ENCODE results near the gene MLX. TPM values are rescaled to one million over a fixed set of nuclear protein-coding genes. Genes with fewer than 3 reads are reported as not detected.

Gene MLX
- total and polyA plus RNA-seq, 2 of the 8 experiments (the other 6 are each of a cell fraction or from before 2014, with no cell fraction given), result 27.0 to 27.5 TPM

DNA sequence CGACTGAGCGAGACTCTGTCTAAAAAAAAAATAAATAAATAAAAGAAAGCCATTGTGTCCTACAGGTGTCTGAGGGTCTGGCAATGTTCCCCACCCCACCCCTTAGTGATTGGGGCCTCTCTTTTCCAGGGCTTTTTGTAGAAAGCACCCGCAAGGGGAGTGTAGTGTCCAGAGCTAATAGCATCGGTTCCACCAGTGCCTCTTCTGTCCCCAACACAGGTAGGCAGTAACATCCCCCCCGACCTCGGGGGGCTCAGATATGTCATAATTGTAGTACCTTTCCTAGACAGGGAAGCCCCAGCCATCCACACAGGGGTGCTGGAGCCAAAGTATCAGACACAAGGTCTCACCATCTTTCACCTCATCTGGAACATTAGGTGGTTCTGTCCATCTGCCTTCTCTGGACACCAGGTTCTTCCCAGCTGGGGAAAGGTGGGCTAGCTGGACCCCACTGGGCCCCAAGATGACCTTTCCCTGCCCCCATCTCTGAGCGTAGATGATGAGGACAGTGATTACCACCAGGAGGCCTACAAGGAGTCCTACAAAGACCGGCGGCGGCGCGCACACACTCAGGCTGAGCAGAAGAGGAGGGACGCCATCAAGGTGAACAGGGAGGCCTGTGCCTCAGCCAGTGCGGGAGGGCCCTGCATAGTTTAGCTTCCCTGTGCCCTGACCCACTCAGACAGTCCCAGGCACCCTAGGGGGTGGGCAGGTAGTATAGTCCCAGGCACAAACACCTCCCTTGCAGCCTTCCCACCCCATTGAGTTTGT is 1.6 kb downstream of the MLX start:
- peaks cover 34 to 57% (median 52%) of the 10 kb centered on the region in 4 experiments for H3K36me3 ChIP-seq (ENCODE audit: control insufficient read depth in 2 of 4, insufficient read depth in 4 of 4, low read length in 3 of 4)
- H3K79me2 ChIP-seq (ENCODE audit: control insufficient read depth in 1 of 2, insufficient read depth in 2 of 2, low read length in 2 of 2), result peaks cover 3 to 9% of the 10 kb centered on the region in 2 experiments; a peak in 3 of 4 replicates
- no peak for FAIRE-seq
- TF ChIP-seq SIN3A (conservative IDR thresholded peaks at IDR 0.05 in 1 of 2, IDR thresholded peaks at IDR 0.05 in 1 of 2; ENCODE audit: low read depth in 1 of 2, low read length in 2 of 2) (no peak), POU5F1 (IDR thresholded peaks at IDR 0.05; ENCODE audit: low read depth, low read length) (no peak), SIX5 (IDR thresholded peaks at IDR 0.05; ENCODE audit: low read depth, low read length) (no peak), HDAC6 (IDR thresholded peaks at IDR 0.05; ENCODE audit: low read depth, low read length) (no peak), SP2 (IDR thresholded peaks at IDR 0.05; ENCODE audit: low read length) (no peak), SP1 (IDR thresholded peaks at IDR 0.05; ENCODE audit: low read depth, low read length) (no peak), JUN (IDR thresholded peaks at IDR 0.05; ENCODE audit: low read depth, low read length) (no peak), TBP (IDR thresholded peaks at IDR 0.05; ENCODE audit: low read depth, low read length) (no peak), POLR2A (IDR thresholded peaks at IDR 0.05; ENCODE audit: control extremely low read depth in 1 of 2, low read depth in 2 of 2, low read length in 2 of 2) (no peak)
- TF ChIP-seq, protein P1, sequence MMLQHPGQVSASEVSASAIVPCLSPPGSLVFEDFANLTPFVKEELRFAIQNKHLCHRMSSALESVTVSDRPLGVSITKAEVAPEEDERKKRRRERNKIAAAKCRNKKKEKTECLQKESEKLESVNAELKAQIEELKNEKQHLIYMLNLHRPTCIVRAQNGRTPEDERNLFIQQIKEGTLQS (IDR thresholded peaks at IDR 0.05; ENCODE audit: insufficient read depth, low read depth, low read length), result no peak
- TF ChIP-seq, protein P2, sequence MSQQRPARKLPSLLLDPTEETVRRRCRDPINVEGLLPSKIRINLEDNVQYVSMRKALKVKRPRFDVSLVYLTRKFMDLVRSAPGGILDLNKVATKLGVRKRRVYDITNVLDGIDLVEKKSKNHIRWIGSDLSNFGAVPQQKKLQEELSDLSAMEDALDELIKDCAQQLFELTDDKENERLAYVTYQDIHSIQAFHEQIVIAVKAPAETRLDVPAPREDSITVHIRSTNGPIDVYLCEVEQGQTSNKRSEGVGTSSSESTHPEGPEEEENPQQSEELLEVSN (IDR thresholded peaks at IDR 0.05), result no peak

More for the DNA sequence above, 1.6 kb downstream of the MLX start:
- no peak overlapping the region for H3K23ac ChIP-seq (ENCODE audit: insufficient read length)
- H2AK5ac ChIP-seq (ENCODE audit: low read depth, low read length), result no peak overlapping the region
- no peak overlapping the region; the same call in none of the 2 replicates for H4K8ac ChIP-seq (ENCODE audit: extremely low read depth, insufficient read depth, low read length)
- no peak overlapping the region for H4K5ac ChIP-seq (ENCODE audit: insufficient read length, low read depth, low read length)
- no peak overlapping the region for H3K4me3 ChIP-seq (ENCODE audit: extremely low read depth in 1 of 4, insufficient read depth in 2 of 4, low read depth in 3 of 4, low read length in 4 of 4)
- no peak overlapping the region for H2BK15ac ChIP-seq (ENCODE audit: low read length)
- no peak overlapping the region for H3K14ac ChIP-seq (ENCODE audit: insufficient read length)
- no peak overlapping the region for H2BK12ac ChIP-seq (ENCODE audit: low read depth, low read length)
- ChIA-PET CTCF (ENCODE audit: partially characterized antibody) (interaction anchor here (0.6 to 3.9 kb wide), 7 partner anchors 9 to 115 kb away, joined by 3 to 22 read pairs (median 4); partner anchors contain the start of genes HSD17B1 and PSMC3IP), POLR2A (ENCODE audit: partially characterized antibody) (interaction anchor here (0.5 to 8.1 kb wide), 4 partner anchors 7 to 188 kb away, joined by 3 to 74 read pairs (median 10); partner anchors contain the start of genes PLEKHH3 and PSMC3IP)
- H2BK20ac ChIP-seq (ENCODE audit: low read length), result no peak overlapping the region
- H3K4ac ChIP-seq (replicated peaks; ENCODE audit: insufficient read length, low read depth, low read length), result no peak overlapping the region
- H2BK120ac ChIP-seq (replicated peaks; ENCODE audit: low read depth, low read length), result no peak overlapping the region
- H3K4me1 ChIP-seq (replicated peaks in 1 of 4; ENCODE audit: control insufficient read depth in 3 of 4, insufficient read depth in 4 of 4, low read length in 3 of 4), result peaks cover 0 to 11% (median 2%) of the 10 kb centered on the region in 4 experiments; a peak in 4 of 7 replicates
- no peak overlapping the region for H2AFZ ChIP-seq (ENCODE audit: low read length)
- H3K27ac ChIP-seq (ENCODE audit: low read depth, low read length), result no peak overlapping the region
- no peak overlapping the region for H3K56ac ChIP-seq (replicated peaks; ENCODE audit: insufficient read length, low read depth, low read length)
- no peak overlapping the region; a peak in 1 of 4 replicates for H3K4me2 ChIP-seq (ENCODE audit: insufficient read depth in 1 of 2, low read depth in 2 of 2, low read length in 2 of 2)
- 90% methylated on average over 14 of the region's 14 CpGs; no CpG with 5 or more reads in 1 of the 2 experiments for WGBS, 2 experiments (ENCODE audit: extremely low coverage in 1 of 2, insufficient coverage in 1 of 2, insufficient read length in 1 of 2, insufficient replicate concordance in 2 of 2, low coverage in 1 of 2, low lambda C conversion rate in 2 of 2, missing lambda C conversion rate in 1 of 2)
- H4K91ac ChIP-seq (replicated peaks; ENCODE audit: insufficient read length, low read length), result no peak overlapping the region
- H3K79me1 ChIP-seq (ENCODE audit: low read depth, low read length), result peaks cover 7% of the 10 kb centered on the region; the same call in 1 of the 2 replicates
- no peak overlapping the region for H3K18ac ChIP-seq (ENCODE audit: extremely low read depth, low read length)
- H3K23me2 ChIP-seq (ENCODE audit: low read depth, low read length), result peaks cover 10% of the 10 kb centered on the region
- no peak for DNase-seq (ENCODE audit: low read depth in 1 of 2, low spot score in 2 of 2)
- no peaks in the 10 kb centered on the region for H3K27me3 ChIP-seq (replicated peaks in 1 of 4; ENCODE audit: control insufficient read depth in 3 of 4, extremely low read depth in 1 of 4, insufficient read depth in 3 of 4, low read length in 3 of 4)
- H3K9me3 ChIP-seq (ENCODE audit: insufficient read depth in 2 of 2, low read depth in 1 of 2, low read length in 1 of 2), result no peaks in the 10 kb centered on the region
- H3K9ac ChIP-seq (replicated peaks in 1 of 4; ENCODE audit: extremely low read depth in 1 of 4, low read depth in 3 of 4, low read length in 3 of 4), result no peak overlapping the region
- no peak overlapping the region for H2BK5ac ChIP-seq (ENCODE audit: low read depth, low read length)
- H4K20me1 ChIP-seq (replicated peaks in 1 of 2; ENCODE audit: control insufficient read depth in 1 of 2, insufficient read depth in 2 of 2, low read length in 2 of 2), result no peaks in the 10 kb centered on the region
